Measurements from ENCODE around the gene CACNA1B.

Gene CACNA1B

DNA sequence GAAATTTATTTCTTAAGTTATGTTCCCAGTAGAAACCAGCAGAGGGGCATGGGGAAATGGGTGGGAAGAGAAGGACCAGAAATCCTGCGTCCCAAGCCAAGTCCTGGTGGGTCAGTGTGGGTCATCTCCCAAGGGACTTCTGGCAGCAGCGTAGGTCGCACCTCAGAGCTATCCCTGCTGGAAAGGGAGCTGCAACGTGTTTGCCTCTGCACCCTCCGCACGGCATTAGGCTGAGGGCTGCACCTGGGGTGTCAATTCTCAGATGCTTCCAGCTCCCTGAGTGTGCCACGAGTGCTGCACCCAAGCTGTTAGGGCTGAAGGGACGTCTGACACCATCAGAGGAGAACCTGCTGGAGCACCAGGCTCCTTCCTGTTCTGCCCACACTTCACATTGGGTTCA is 182.8 kb downstream of the CACNA1B start:
- no peak for DNase-seq

DNA sequence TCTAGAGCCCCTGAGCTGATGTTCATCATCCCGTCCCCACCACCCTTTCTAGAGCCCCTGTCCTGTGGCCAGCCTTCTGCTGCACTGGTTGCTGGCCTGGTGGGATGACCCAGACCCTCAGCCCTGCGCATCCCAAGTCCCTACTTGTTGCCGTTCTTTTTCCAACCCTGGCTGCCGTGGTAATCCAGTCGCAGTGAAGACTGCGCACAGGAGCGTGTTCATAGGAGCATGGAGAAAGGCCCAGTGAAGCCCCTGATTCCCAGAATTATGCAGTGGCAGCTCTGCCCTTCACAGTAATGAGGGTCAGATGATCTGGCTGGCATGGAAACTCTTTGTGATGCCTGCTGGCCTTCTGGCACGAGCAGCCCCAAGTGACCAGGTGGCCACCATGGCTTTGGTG is 183.3 kb downstream of the CACNA1B start:
- DNase-seq, result no peak

- DNase-seq, result no peak
Measured at GRCh38 chr9:138061631-138062030, 184.0 kb downstream of the CACNA1B start.

GRCh38 chr9:138062196-138062595 is 184.6 kb downstream of the CACNA1B start:
- no peak for DNase-seq

DNA sequence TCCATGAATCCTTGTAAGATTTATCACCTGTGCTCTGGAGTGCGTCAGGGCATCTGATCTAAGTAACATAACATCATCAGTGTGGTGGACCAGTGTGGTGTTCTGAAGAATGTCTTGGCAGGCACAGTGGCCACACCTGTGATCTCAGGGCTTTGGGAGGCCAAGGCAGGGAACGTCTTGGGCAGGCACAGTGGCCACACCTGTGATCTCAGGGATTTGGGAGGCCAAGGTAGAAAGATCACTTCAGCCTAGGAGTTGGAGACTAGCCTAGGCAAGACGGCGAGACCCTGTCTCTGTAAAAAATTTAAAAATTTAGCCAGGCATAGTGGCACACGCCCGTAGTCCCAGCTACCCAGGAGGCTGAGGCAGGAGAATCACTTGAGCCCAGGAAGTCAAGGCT is 185.5 kb downstream of the CACNA1B start:
- no peak for DNase-seq

GRCh38 chr9:138063785-138064184 is 186.2 kb downstream of the CACNA1B start:
- DNase-seq, result no peak

- DNase-seq, result no peak
Measured at GRCh38 chr9:138064547-138064946, 187.0 kb downstream of the CACNA1B start.

- DNase-seq, result no peak
Measured at GRCh38 chr9:138065287-138065686, 187.7 kb downstream of the CACNA1B start.

DNA sequence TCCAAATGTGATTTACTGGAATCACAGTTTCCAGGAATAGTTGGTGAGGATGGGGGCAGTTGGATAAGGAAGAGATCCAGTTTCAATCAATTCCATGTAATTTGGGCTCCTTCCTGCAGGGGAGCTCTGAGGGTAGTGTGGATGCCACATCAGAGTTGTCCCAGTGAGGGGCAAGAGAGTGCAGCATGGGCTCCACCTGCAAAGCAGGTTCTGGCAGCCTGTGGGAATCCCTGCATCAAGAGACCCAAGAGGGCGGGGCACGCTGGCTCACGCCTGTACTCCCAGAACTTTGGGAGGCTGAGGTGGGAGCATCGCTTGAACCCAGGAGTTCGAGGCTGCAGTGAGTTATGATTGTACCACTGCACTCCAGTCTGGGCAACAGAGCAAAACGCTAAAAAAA is 188.5 kb downstream of the CACNA1B start:
- no peak for DNase-seq

- no peak for DNase-seq
Measured at GRCh38 chr9:138067613-138068367, 190.2 kb downstream of the CACNA1B start.

- DNase-seq, result no peak
Measured at GRCh38 chr9:138068601-138069035, 191.0 kb downstream of the CACNA1B start.

GRCh38 chr9:138069731-138070456 is 192.3 kb downstream of the CACNA1B start:
- no peak for DNase-seq

DNA sequence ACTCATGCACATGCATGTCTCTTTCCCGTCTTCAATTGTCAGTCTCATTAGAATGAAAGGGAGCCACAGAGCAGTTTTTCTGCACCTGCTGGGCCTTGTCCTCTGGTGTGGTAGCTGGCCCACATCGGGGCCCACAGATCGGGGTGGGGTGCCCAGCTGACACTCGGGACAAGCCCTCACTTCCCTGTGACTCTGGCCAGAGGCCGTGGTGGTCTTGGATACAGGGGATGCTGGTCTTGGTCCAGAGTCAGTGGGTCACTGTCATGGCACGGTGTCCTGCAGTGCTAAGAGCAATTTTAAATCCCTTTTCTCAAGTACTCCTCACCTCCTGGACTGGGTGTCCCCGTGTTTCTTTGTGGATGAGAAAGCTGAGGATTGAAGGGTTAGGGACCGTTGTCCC is 193.2 kb downstream of the CACNA1B start:
- no peak for DNase-seq

GRCh38 chr9:138071292-138071691 is 193.7 kb downstream of the CACNA1B start:
- DNase-seq, result no peak

- no peak for DNase-seq
Measured at GRCh38 chr9:138071731-138072130, 194.1 kb downstream of the CACNA1B start.

- no peak for DNase-seq
Measured at GRCh38 chr9:138072161-138072842, 194.7 kb downstream of the CACNA1B start.

DNA sequence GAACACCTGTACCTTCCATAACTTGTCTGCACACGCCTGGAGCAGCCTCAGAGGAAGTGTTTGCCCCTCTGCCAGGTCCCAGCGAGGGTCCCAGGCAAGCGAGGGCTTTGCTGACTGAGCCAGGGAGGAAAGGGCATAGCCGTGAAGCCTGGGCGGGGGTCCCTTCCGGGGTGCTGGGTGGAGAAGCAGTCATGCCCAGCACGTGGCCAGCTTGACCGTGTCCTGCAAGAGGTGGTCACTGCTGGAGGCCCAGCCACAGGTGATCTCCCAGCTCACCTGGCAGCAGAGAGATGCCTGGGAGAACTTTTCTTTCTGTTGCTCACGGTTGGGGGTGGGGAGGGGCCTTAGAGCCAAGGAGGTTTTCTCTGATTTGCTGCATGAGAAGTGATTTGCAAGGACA is 195.3 kb downstream of the CACNA1B start:
- DNase-seq, result no peak

GRCh38 chr9:138073408-138073807 is 195.8 kb downstream of the CACNA1B start:
- no peak for DNase-seq

DNA sequence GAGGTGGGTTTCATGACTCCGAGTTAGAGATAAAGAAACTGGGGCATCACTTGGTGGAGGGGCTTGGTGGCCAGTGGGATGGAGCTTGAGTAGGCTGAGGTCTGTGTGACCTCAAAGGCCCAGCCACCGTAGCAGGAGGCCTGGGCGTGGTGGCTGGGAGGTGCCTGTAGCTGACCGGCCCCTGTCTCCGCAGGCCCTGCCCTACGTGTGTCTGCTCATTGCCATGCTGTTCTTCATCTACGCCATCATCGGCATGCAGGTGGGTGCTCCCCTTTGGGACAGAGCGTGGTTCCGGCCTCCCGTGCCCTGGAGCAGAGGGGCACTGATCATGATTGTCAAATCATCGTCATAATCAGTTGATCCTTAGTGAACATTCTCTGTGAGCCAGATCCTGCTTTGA is 196.2 kb downstream of the CACNA1B start:
- DNase-seq, result no peak

DNA sequence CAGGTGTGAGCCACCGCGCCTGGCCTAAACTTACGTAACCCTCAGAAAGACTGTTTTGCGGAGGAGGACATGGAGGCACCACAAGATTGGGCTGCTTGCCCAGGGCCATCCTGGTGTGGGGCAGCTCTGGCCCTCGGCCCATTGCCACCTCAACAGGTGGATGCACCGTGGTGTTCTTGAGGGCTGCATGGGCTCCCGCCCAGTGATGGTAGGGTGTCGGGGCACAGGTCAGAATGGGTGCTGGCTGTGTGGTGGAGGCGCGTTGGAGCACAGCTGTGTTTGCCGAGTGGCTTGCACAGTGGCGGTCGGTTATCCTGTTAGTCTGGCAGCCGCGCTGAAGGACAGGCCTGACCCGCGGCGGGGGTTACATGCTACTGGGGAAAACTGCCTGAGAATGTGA is 196.9 kb downstream of the CACNA1B start:
- no peak for DNase-seq

- no peak for DNase-seq
Measured at GRCh38 chr9:138075496-138075895, 197.9 kb downstream of the CACNA1B start.

DNA sequence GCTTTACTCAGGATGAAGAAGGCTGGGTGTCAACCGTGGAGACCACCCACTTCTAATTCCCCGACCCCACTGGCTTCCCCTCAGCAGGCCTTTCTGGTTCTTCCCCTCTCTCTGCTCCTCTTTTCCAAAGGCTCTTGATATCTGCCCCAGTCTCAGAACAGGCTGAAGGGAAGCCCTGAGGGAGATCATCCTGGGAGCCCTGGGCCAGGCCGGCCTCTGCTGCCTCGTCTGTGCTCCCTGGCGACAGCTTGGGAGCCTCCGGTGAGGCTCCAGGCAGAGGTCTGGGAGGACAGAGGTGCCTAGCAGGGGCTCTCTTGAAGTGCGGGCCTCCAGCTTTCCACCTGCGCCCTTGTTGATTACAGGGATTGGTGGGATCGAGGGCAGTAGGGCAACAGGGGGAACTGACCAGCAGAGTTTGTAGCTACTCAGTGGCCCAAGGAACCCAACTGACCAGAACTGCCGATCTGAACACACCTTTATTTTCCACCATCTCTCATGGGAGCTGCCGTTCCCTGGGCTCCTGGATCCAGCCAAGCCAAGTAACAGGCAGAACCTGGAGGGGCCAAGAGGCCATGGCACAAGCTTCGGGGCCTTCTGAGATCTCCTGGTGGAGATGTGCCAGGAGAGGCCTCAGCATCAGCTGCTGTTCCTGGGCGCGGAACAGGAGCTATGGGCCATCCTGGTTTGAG is 198.5 kb downstream of the CACNA1B start:
- no peak for DNase-seq

DNA sequence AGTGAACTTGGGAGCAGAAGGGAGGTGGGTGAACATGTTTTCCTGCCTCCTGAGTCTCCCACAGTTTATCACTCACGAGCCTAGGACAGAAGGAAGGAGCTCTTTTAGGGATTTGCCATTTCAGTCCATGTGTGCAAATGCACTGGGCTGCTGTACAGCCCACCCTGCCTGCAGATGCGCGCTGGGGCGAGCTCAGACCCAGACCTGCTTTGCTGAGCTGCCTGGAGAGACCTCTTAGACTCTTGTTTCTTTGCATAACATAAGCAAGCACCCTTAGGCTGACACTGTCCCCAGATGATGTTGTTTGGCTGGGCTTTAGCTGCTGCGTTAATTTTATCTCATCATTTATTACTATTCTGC is 199.0 kb downstream of the CACNA1B start:
- DNase-seq, result no peak
